ENCODE results near the gene SPATA46.

DNA sequence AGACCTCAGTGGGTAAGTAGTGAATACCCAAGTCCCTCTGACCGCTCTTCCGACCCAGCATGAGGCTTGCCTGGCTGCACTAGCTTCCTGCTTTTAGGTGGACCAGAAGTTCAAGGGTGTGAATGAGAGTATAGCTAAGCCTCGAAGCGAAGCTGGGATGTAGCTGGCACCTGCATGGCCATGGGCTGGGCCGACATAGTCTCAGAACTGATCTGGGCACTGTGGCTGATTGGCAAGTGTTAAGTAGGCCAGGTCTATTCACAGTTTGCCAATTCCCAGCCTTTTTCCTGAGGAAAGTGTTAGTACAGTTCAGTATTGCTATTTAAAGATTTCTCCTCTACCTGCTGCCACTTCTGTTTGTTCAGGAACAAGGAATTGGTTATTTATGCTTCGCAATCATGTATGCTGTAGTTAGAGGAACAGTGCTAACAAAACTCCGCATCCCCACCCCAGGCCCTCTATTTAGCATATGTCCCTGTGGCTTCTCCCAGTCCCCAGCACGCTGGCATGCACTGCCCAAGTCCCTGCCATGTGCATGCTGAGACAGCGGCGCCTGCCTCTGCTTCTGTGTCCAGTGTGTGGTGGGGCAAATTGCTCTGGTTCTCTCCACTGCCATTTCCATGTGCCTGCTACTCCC is 16.3 kb downstream of the SPATA46 start:
- TF ChIP-seq, protein P1, sequence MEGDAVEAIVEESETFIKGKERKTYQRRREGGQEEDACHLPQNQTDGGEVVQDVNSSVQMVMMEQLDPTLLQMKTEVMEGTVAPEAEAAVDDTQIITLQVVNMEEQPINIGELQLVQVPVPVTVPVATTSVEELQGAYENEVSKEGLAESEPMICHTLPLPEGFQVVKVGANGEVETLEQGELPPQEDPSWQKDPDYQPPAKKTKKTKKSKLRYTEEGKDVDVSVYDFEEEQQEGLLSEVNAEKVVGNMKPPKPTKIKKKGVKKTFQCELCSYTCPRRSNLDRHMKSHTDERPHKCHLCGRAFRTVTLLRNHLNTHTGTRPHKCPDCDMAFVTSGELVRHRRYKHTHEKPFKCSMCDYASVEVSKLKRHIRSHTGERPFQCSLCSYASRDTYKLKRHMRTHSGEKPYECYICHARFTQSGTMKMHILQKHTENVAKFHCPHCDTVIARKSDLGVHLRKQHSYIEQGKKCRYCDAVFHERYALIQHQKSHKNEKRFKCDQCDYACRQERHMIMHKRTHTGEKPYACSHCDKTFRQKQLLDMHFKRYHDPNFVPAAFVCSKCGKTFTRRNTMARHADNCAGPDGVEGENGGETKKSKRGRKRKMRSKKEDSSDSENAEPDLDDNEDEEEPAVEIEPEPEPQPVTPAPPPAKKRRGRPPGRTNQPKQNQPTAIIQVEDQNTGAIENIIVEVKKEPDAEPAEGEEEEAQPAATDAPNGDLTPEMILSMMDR (IDR thresholded peaks at IDR 0.05), result no peak
- no peak for TF ChIP-seq POLR2A (IDR thresholded peaks at IDR 0.05)
